Fibroblast of mammary gland (primary cell): ENCODE results near the gene ATXN1.

Experiments used
- DNase-seq: peaks from one replicate; pipeline ENCODE4 v3.0.0-alpha.2; 2010; ENCODE audit warnings: low read depth
- H3K4me3 ChIP-seq: 2 replicates; pipeline ENCODE4 v1.5.1; 2011; ENCODE audit warnings: low read depth, mild to moderate bottlenecking, low read length, moderate library complexity; ENCODE audit not compliant: control insufficient read depth
- TF ChIP-seq, protein P1 (sequence below): conservative IDR thresholded peaks from 2 replicates; pipeline ENCODE4 v1.5.1; 2011; ENCODE audit warnings: low read depth, low read length, inconsistent platforms; ENCODE audit not compliant: control insufficient read depth, insufficient read depth

ATXN1 gene

DNA sequence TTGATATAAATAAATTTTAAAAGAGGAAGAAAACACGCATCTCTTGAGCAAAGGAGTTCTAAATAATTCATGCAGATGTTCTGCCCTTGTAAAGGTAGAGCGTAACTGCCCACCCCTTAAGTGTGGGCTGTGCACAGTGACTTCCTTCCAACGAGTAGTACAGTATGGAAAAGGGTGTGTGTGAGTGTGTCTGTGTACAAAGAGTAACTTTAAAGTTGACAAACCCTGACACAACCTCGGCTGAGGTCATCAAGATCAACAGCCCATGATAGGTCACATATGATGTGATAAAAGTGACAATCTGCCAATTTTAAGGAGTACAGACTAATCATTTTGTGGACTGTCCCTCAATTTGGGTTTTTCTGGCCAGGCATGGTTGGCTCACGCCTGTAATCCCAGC is 225.7 kb downstream of the ATXN1 start:
- TF ChIP-seq, protein P1, sequence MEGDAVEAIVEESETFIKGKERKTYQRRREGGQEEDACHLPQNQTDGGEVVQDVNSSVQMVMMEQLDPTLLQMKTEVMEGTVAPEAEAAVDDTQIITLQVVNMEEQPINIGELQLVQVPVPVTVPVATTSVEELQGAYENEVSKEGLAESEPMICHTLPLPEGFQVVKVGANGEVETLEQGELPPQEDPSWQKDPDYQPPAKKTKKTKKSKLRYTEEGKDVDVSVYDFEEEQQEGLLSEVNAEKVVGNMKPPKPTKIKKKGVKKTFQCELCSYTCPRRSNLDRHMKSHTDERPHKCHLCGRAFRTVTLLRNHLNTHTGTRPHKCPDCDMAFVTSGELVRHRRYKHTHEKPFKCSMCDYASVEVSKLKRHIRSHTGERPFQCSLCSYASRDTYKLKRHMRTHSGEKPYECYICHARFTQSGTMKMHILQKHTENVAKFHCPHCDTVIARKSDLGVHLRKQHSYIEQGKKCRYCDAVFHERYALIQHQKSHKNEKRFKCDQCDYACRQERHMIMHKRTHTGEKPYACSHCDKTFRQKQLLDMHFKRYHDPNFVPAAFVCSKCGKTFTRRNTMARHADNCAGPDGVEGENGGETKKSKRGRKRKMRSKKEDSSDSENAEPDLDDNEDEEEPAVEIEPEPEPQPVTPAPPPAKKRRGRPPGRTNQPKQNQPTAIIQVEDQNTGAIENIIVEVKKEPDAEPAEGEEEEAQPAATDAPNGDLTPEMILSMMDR, result no peak
- DNase-seq, result no peak
- no peak overlapping the region for H3K4me3 ChIP-seq

DNA sequence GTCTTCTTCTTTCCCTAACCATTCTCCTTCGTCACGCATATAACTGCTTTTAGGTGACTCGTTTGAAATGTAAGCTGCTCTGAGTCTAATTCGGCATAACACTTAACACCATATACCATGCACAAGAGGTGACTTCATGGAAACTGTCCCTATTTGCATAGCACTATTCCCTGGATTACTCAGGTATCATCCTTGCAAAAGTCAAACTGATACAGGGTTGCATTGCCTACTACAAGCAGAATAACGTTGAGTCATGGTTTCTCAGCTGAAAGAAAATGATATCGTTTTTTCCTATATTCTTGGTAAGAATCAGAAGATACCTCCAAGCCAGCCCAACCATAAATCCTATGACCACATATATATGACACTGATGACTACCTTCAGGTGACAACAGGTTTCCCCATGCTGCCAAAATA is 227.5 kb downstream of the ATXN1 start:
- DNase-seq, result no peak
- H3K4me3 ChIP-seq, result no peak overlapping the region
- TF ChIP-seq, protein P1, result no peak

DNA sequence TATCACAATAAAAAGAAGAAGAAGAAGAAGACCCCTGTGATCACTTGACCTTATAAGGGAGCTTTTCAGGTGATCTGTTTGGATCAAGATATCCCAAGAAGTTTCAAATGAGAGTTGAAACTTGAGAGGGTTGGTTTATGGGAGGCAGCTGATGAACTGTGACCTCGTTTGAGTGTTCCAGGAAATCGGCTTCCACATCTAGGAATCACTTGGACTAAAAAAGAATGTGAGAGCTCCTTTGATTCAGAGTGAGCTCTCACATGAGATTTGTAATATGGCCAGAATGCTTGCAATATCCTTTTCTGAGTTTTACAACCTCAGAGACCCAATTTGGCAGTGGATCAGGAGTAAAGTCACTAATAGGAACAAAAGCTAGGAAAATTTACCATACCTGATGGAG is 228.1 kb downstream of the ATXN1 start:
- DNase-seq, result peak; percentile 20
- TF ChIP-seq, protein P1, result no peak
- no peak overlapping the region for H3K4me3 ChIP-seq

- TF ChIP-seq, protein P1, result no peak
- DNase-seq, result no peak
- H3K4me3 ChIP-seq, result no peak overlapping the region
Measured at GRCh38 chr6:16527691-16528090, 233.6 kb downstream of the ATXN1 start.

GRCh38 chr6:16524380-16524707 is 236.9 kb downstream of the ATXN1 start:
- peak; percentile 77 for DNase-seq
- H3K4me3 ChIP-seq, result no peak overlapping the region
- TF ChIP-seq, protein P1, result no peak

DNA sequence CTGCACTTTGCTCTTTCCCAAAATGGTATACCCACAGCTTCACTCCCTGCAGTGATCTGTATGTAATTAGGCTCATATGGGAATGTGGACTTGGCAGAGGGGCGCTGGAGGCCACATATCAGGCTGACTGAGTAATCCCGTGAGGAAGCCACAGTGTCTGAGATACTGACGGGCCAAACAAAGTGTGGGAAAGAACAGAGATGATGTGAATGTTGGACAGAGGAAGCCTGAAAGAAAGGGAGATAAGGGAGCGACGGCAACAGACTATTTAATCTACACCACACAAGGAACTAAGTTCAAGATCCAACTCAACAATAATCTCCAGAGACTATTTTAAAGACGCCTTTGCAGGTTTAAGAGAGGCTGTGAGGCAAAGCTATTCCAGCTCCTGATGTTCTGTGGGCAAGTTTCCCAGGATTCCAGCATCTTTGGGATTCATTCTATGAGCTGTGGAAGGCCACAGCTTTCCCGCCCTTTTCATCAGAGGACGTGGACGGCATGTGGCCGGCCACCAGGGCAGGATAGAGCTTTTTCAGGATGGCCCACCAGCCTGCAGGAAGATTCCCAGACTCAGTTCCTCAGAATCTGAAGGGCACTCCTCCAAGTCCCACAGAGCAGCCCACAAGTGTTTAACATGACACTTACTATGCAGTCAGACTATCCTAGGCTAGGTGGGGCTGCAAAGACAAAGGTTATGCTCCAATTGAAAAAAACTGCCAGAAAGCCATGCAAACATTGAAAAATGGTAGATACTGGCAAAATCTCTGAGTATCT is 237.5 kb downstream of the ATXN1 start:
- TF ChIP-seq, protein P1, result no peak
- no peak overlapping the region for H3K4me3 ChIP-seq
- DNase-seq, result peak; percentile 91
